GM23248 (cell line): Measurements from ENCODE around the gene BTG1.

Experiments
- EZH2 ChIP-seq: fragments of 200-600 bp; sonication (generic); IDR thresholded peaks from 2 replicates; pipeline ENCODE4 v1.6.1; 2018; ENCODE audit warnings: antibody characterized with exemption, mild to moderate bottlenecking; ENCODE audit not compliant: insufficient read depth, poor library complexity, severe bottlenecking
- EZH2phosphoT487 ChIP-seq: fragments of 200-600 bp; sonication (generic); IDR thresholded peaks from 2 replicates; pipeline ENCODE4 v1.6.1; 2018; ENCODE audit warnings: antibody characterized with exemption, moderate library complexity, mild to moderate bottlenecking, low read depth; ENCODE audit not compliant: insufficient read depth

GRCh38 chr12:92193846-92194245 is 48.2 kb upstream of the BTG1 start:
- no peak for TF ChIP-seq EZH2
- no peak for TF ChIP-seq EZH2phosphoT487
